ENCODE data around the gene SFXN1.

The SFXN1 gene

GRCh38 chr5:175575301-175575700, 96.9 kb downstream of the SFXN1 start:
- no peak for DNase-seq (ENCODE audit: low spot score)

GRCh38 chr5:175576096-175576495, 97.7 kb downstream of the SFXN1 start:
- DNase-seq (ENCODE audit: low spot score): no peak

DNA sequence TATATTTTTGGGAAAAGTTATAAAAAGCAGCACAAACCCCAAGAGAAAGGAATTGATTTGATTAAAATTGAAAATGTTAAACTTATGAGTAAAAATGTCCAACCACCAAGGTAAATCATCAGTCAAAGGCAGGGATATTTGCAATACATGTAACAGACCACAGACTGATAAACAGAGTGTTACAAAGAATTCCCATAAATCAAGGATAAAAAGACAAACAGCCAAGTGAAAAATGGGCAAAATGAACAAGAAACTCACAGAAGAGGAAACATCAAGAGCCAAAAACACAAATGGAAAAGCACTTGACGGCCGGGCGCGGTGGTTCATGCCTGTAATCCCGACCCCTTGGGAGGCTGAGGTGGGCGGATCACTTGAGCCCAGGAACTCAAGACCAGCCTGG, 98.2 kb downstream of the SFXN1 start:
- no peak for DNase-seq (ENCODE audit: low spot score)

Data from cerebellar cortex (tissue), 1 donor.